22Rv1 (cell line): Measurements from ENCODE around the gene CLPSL1.

Source experiments
- ZFX ChIP-seq: fragments of 450-650 bp; IDR thresholded peaks from 2 replicates; pipeline ENCODE4 v1.6.1; 2017; ENCODE audit warnings: antibody characterized with exemption, borderline replicate concordance
- TF ChIP-seq, protein P1 (sequence below): fragments of 450-650 bp; IDR thresholded peaks from 2 replicates; pipeline ENCODE4 v1.5.1; 2017; ENCODE audit warnings: mild to moderate bottlenecking

DNA sequence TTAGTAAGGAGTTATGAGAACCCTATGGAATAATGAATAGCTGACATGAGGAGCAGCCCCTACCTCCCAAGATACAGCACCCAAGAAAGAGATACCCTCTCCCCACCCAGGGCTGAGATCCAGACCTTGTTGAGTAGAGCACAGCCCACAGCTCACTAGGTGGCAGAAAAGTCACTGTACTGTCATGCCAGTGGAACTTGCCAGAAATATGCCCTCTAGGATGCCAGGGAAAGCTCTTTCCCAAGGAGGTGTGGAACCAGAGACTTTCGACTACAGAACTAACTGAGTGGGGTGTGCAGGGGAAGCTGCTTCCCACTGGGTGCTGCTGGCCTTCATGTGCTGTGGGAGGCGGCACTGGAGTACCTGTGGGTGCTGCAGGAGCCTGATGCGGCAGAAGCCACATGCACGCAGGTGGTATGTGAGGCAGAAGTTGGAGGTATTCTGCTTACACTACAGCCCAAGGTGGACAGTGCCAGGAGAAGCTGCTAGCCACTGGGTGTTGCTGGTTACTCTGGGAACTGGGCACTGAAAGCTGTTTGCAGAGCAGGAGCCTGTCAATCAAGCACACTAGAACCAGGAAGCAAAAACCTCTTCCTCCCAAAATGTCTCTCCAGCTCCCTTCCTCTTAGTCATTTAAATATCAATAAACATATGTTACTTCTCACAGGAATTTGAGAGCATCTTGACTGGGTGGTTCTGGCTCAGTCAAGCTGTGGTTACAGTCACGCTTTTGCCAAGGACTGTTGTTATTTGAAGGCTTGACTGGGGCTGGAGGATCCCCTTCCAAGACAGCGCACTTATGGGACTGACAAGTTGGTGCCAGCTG lies 26.2 kb upstream of the CLPSL1 start:
- TF ChIP-seq, protein P1, sequence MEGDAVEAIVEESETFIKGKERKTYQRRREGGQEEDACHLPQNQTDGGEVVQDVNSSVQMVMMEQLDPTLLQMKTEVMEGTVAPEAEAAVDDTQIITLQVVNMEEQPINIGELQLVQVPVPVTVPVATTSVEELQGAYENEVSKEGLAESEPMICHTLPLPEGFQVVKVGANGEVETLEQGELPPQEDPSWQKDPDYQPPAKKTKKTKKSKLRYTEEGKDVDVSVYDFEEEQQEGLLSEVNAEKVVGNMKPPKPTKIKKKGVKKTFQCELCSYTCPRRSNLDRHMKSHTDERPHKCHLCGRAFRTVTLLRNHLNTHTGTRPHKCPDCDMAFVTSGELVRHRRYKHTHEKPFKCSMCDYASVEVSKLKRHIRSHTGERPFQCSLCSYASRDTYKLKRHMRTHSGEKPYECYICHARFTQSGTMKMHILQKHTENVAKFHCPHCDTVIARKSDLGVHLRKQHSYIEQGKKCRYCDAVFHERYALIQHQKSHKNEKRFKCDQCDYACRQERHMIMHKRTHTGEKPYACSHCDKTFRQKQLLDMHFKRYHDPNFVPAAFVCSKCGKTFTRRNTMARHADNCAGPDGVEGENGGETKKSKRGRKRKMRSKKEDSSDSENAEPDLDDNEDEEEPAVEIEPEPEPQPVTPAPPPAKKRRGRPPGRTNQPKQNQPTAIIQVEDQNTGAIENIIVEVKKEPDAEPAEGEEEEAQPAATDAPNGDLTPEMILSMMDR = peak; percentile 22; the same call in 1 of the 2 replicates
- no peak for TF ChIP-seq ZFX
